Activated CD4-positive, CD25-positive, alpha-beta regulatory T cell treated with anti-CD3 and anti-CD28 coated beads, Interleukin-2, amount 50 U/mL, for 24 hours (primary cell): Measurements from ENCODE around the gene ACADM.
A peak's percentile ranks its signal among the peaks of the same experiment; 100 is the strongest.
"Not testable (repeated sequence)": the region's sequence is repeated elsewhere in the genome, so short reads cannot be mapped to it uniquely, and the experiment has no call there.

Source experiments
- ATAC-seq, 2 donors: fragments of 150-1000 bp; cut with Tn5 transposase; one replicate each; pipeline ENCODE4 v1.10.0; 2021; ENCODE audit warnings: mild to moderate bottlenecking in 1 of 2, moderate library complexity in 1 of 2

ACADM gene

GRCh38 chr1:75796376-75797272, 72.1 kb downstream of the ACADM start, which contains the start of gene MSH4:
Gene MSH4, plus strand, starts transcription at chr1:75796882. Its CDS starts 104 bp downstream, at chr1:75796986.
- peak; percentile 22 to 23 for ATAC-seq

- ATAC-seq, result peak in 1 of 2 donors; percentile 34
Measured at GRCh38 chr1:75797273-75797588, 72.7 kb downstream of the ACADM start.

- no peak for ATAC-seq
Measured at GRCh38 chr1:75797606-75798216, 73.2 kb downstream of the ACADM start.

DNA sequence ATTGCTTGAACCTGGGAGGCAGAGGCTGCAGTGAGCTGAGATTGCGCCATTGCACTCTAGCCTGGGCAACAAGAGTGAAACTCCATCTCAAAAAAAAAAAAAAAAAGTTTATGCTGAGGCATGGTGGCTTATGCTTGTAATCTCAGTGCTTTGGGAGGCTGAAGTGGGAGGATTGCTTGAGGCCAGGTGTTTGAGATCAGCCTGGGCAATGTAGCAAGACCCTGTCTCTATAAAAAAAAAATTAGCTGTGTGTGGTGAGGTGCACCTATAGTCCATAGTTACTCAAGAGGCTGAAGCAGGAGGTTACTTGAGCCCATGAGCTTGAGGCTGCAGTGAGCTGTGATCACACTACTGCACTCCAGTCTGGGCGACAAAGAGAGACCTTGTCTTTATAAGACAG, 77.0 kb downstream of the ACADM start:
- not testable (repeated sequence) for ATAC-seq

GRCh38 chr1:75808921-75809320, 84.4 kb downstream of the ACADM start:
- ATAC-seq, result no peak

- not testable (repeated sequence) for ATAC-seq
Measured at GRCh38 chr1:75810113-75810512, 85.6 kb downstream of the ACADM start.

DNA sequence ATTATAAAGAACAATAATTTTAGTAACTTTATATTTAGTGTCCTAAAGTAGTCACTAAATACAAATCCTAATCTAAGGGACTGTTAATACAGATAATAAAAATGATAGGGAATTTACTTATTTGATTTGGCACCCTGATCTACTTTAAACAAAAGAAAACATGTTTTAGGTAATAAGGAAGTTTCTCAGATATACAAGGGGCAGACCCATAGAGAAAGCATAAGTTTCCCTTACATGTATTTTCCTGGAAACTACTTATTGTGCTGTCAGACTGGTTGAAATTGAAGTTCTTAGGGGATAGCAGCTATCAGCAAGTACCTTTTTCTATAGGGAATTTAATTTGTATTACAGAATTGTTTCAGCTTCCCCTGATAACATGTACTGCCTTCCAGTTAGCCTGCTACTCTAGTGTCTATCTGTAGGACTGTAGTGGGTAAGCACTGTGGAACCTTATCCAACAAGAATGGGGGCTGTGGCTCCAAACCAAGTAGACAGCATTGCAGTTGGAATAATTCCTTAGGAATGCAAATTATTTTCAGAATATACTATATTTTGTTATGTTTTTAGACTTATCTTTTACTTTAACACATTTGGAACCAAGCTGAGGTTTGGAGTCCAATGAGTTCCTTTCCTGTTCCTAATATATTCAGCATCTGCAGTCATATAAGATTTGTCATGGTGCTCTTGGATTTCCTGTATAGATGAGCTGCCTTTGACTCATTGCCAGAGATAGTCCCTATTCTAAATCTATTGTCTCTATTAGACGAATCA, 86.9 kb downstream of the ACADM start:
- ATAC-seq, result no peak

GRCh38 chr1:75812065-75812464, 87.6 kb downstream of the ACADM start:
- no peak for ATAC-seq
